IMR-90 (cell line): ENCODE results near the gene NELL1.

Source experiments
- CEBPB ChIP-seq: IDR thresholded peaks from 2 replicates; pipeline ENCODE4 v1.6.1; 2012; ENCODE audit warnings: low read depth, low read length, improper control_type of control experiment
- CHD1 ChIP-seq: IDR thresholded peaks from 2 replicates; pipeline ENCODE4 v1.6.1; 2012; ENCODE audit warnings: low read depth, low read length, improper control_type of control experiment
- CTCF ChIP-seq: conservative IDR thresholded peaks from 2 replicates; pipeline ENCODE4 v1.5.1; 2012; ENCODE audit warnings: mild to moderate bottlenecking, low read depth, low read length, improper control_type of control experiment
- ELK1 ChIP-seq: fragments of 150-350 bp; IDR thresholded peaks from 2 replicates; pipeline ENCODE4 v1.6.1; 2016; ENCODE audit warnings: low read depth, mild to moderate bottlenecking, low read length, moderate library complexity, borderline replicate concordance
- FOS ChIP-seq: fragments of 150-350 bp; IDR thresholded peaks from 2 replicates; pipeline ENCODE4 v1.6.1; 2016; ENCODE audit warnings: low read depth, low read length
- MAFK ChIP-seq: IDR thresholded peaks from 2 replicates; pipeline ENCODE4 v1.6.1; 2012; ENCODE audit warnings: low read depth, low read length, improper control_type of control experiment
- MAZ ChIP-seq: IDR thresholded peaks from 2 replicates; pipeline ENCODE4 v1.6.1; 2012; ENCODE audit warnings: low read depth, mild to moderate bottlenecking, low read length, improper control_type of control experiment, moderate library complexity, borderline replicate concordance
- POLR2A ChIP-seq: IDR thresholded peaks from 2 replicates; pipeline ENCODE4 v1.6.1; 2012; ENCODE audit warnings: mild to moderate bottlenecking, low read depth, low read length
- RAD21 ChIP-seq: IDR thresholded peaks from 2 replicates; pipeline ENCODE4 v1.6.1; 2012; ENCODE audit warnings: low read length, improper control_type of control experiment
- RCOR1 ChIP-seq: IDR thresholded peaks from 2 replicates; pipeline ENCODE4 v1.6.1; 2012; ENCODE audit warnings: mild to moderate bottlenecking, low read length, improper control_type of control experiment; ENCODE audit not compliant: insufficient replicate concordance
- RFX5 ChIP-seq: IDR thresholded peaks from 2 replicates; pipeline ENCODE4 v1.8.0; 2012; ENCODE audit warnings: low read depth, mild to moderate bottlenecking, low read length, moderate library complexity
- SMC3 ChIP-seq: fragments of 150-350 bp; IDR thresholded peaks from 2 replicates; pipeline ENCODE4 v1.6.1; 2016; ENCODE audit warnings: low read depth, mild to moderate bottlenecking, antibody characterized with exemption, low read length, moderate library complexity
- TF ChIP-seq, protein P1 (sequence below): fragments of 150-350 bp; IDR thresholded peaks from 2 replicates; pipeline ENCODE4 v1.6.1; 2017; ENCODE audit warnings: mild to moderate bottlenecking, antibody characterized with exemption, low read length, low read depth

- TF ChIP-seq POLR2A (no peak), CTCF (no peak), MAFK (no peak), CEBPB (no peak), FOS (no peak), RCOR1 (no peak), SMC3 (no peak), MAZ (no peak), CHD1 (no peak), RAD21 (no peak), RFX5 (no peak), ELK1 (no peak)
- TF ChIP-seq, protein P1, sequence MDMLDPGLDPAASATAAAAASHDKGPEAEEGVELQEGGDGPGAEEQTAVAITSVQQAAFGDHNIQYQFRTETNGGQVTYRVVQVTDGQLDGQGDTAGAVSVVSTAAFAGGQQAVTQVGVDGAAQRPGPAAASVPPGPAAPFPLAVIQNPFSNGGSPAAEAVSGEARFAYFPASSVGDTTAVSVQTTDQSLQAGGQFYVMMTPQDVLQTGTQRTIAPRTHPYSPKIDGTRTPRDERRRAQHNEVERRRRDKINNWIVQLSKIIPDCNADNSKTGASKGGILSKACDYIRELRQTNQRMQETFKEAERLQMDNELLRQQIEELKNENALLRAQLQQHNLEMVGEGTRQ: no peak
Observed at GRCh38 chr11:21501245-21501644, 831.9 kb downstream of the NELL1 start.
